Upper lobe of right lung (tissue), 1 donor: ENCODE measurements around the gene SPATA17. TPM values are rescaled to one million over a fixed set of nuclear protein-coding genes. Genes with fewer than 3 reads are reported as not detected.

Experiments used
- ATAC-seq: fragments of 200-7000 bp; cut with Tn5 transposase; one replicate; pipeline ENCODE4 v1.9.1; 2020; ENCODE audit warnings: mild to moderate bottlenecking, moderate library complexity
- DNase-seq: peaks from one replicate; pipeline ENCODE4 v3.0.0-alpha.2; 2020
- H3K27ac ChIP-seq: fragments of 200-600 bp; one replicate; pipeline ENCODE4 v1.8.0; 2022
- H3K27me3 ChIP-seq: fragments of 200-600 bp; one replicate; pipeline ENCODE4 v1.8.0; 2022; ENCODE audit warnings: mild to moderate bottlenecking
- H3K36me3 ChIP-seq: fragments of 200-600 bp; one replicate; pipeline ENCODE4 v1.8.0; 2022
- H3K4me1 ChIP-seq: fragments of 200-600 bp; one replicate; pipeline ENCODE4 v1.8.0; 2022
- H3K4me3 ChIP-seq: fragments of 200-600 bp; one replicate; pipeline ENCODE4 v1.8.0; 2022; ENCODE audit warnings: mild to moderate bottlenecking
- H3K9me3 ChIP-seq: fragments of 200-600 bp; one replicate; pipeline ENCODE4 v1.8.0; 2022
- CTCF ChIP-seq: fragments of 200-600 bp; IDR thresholded peaks from one replicate; pipeline ENCODE4 v1.8.0; 2022; ENCODE audit warnings: antibody characterized with exemption
- intact Hi-C: fragments of 100-400 bp; cut with DNase I; formaldehyde crosslinking; loops from one replicate; pipeline ENCODE4 v1.11.0; 2022
- total RNA-seq: library from RNA; stranded (reverse); fragmentation: NEBNext Ultra II Directional; extraction: Animal tissue kit (Norgen Biotek cat#: 25700); gene quantifications from one replicate; pipeline ENCODE4 v1.2.1, GENCODE V29; 2021
- donor health status: DM: no; HTN: yes; CAD: no; lungs with severe emphysema.

The SPATA17 gene
- total RNA-seq, 1 donor from 2014 or later: 0.26 TPM

GRCh38 chr1:217892750-217893149 is 261.6 kb downstream of the SPATA17 start:
- Histone ChIP-seq H3K27ac (no peak overlapping the region), H3K4me3 (no peak overlapping the region), H3K36me3 (no peaks in the 10 kb centered on the region), H3K27me3 (no peaks in the 10 kb centered on the region), H3K4me1 (no peaks in the 10 kb centered on the region), H3K9me3 (no peaks in the 10 kb centered on the region)
- intact Hi-C loops: no loop called here
- no peak for TF ChIP-seq CTCF
- no peak for DNase-seq
- ATAC-seq: no peak

- no peaks in the 10 kb centered on the region for H3K27me3 ChIP-seq
- H3K4me3 ChIP-seq: no peak overlapping the region
- intact Hi-C loops: no loop called here
- DNase-seq: no peak
- ATAC-seq: peak; percentile 60
- TF ChIP-seq CTCF: no peak
- H3K36me3 ChIP-seq: no peaks in the 10 kb centered on the region
- H3K9me3 ChIP-seq: no peaks in the 10 kb centered on the region
- H3K4me1 ChIP-seq: no peaks in the 10 kb centered on the region
- no peak overlapping the region for H3K27ac ChIP-seq
These were observed 264.7 kb downstream of the SPATA17 start for GRCh38 chr1:217895841-217896240.

- Histone ChIP-seq H3K4me3 (no peak overlapping the region), H3K27ac (no peak overlapping the region), H3K9me3 (no peaks in the 10 kb centered on the region), H3K4me1 (no peaks in the 10 kb centered on the region), H3K27me3 (no peaks in the 10 kb centered on the region), H3K36me3 (no peaks in the 10 kb centered on the region)
- TF ChIP-seq CTCF: no peak
- ATAC-seq (no peak), DNase-seq (no peak)
- intact Hi-C loops: no loop called here
These were observed 265.3 kb downstream of the SPATA17 start for GRCh38 chr1:217896490-217896889.

- Histone ChIP-seq H3K27ac (no peak overlapping the region), H3K4me1 (no peaks in the 10 kb centered on the region), H3K9me3 (no peaks in the 10 kb centered on the region), H3K36me3 (no peaks in the 10 kb centered on the region), H3K27me3 (no peaks in the 10 kb centered on the region), H3K4me3 (no peak overlapping the region)
- DNase-seq (no peak), ATAC-seq (no peak)
- intact Hi-C loops: no loop called here
- TF ChIP-seq CTCF: no peak
These were observed 266.0 kb downstream of the SPATA17 start for GRCh38 chr1:217897100-217897499.

GRCh38 chr1:217899614-217900013 is 268.5 kb downstream of the SPATA17 start:
- H3K27me3 ChIP-seq: no peaks in the 10 kb centered on the region
- no peaks in the 10 kb centered on the region for H3K4me1 ChIP-seq
- no peak for TF ChIP-seq CTCF
- no peak for ATAC-seq
- intact Hi-C loops: no loop called here
- no peaks in the 10 kb centered on the region for H3K9me3 ChIP-seq
- H3K36me3 ChIP-seq: no peaks in the 10 kb centered on the region
- no peak for DNase-seq
- H3K27ac ChIP-seq: no peak overlapping the region
- H3K4me3 ChIP-seq: no peak overlapping the region

- no peaks in the 10 kb centered on the region for H3K9me3 ChIP-seq
- no peak for DNase-seq
- ATAC-seq: no peak
- H3K4me3 ChIP-seq: no peak overlapping the region
- intact Hi-C loops: no loop called here
- no peak for TF ChIP-seq CTCF
- no peaks in the 10 kb centered on the region for H3K4me1 ChIP-seq
- H3K27me3 ChIP-seq: no peaks in the 10 kb centered on the region
- H3K27ac ChIP-seq: no peak overlapping the region
- no peaks in the 10 kb centered on the region for H3K36me3 ChIP-seq
These were observed 276.4 kb downstream of the SPATA17 start for GRCh38 chr1:217907504-217907903.
